ENCODE results near the gene FAM8A1. TPM values are rescaled to one million over a fixed set of nuclear protein-coding genes. Genes with fewer than 3 reads are reported as not detected.

FAM8A1 gene
- total and polyA plus RNA-seq, 7 donors, result 10.2 to 47.2 (median 17.4) TPM

GRCh38 chr6:17656092-17656491 lies 56.0 kb downstream of the FAM8A1 start:
- Histone ChIP-seq H3K9me3 (no peaks in the 10 kb centered on the region), H3K4me1 (no peaks in the 10 kb centered on the region), H3K27me3 (ENCODE audit: insufficient read depth in 3 of 3, low read length in 2 of 3) (no peaks in the 10 kb centered on the region), H3K36me3 (ENCODE audit: insufficient read depth in 1 of 2, low read depth in 1 of 2) (peaks cover 5 to 81% of the 10 kb centered on the region in 2 donors), H3K4me3 (no peak overlapping the region), H3K27ac (no peak overlapping the region)
- no peak for TF ChIP-seq CTCF (IDR thresholded peaks at IDR 0.05)
- 94 to 100% (median 98%) methylated on average over 1 of the region's 1 CpG for WGBS, 3 donors
- peak in 1 of 4 donors; percentile 45 for ATAC-seq
- intact Hi-C loops (cut with DNase I), result loop anchor here in 1 of 2 donors (5.0 kb wide), 1 partner anchor 46 kb away; no protein-coding TSS in a partner anchor
- DNase-seq, result no peak

GRCh38 chr6:17656644-17657043 lies 56.5 kb downstream of the FAM8A1 start:
- DNase-seq (no peak), ATAC-seq (peak in 1 of 4 donors; percentile 12)
- Histone ChIP-seq H3K4me1 (no peaks in the 10 kb centered on the region), H3K4me3 (no peak overlapping the region), H3K36me3 (ENCODE audit: insufficient read depth in 1 of 2, low read depth in 1 of 2) (peaks cover 7 to 83% of the 10 kb centered on the region in 2 donors), H3K27me3 (ENCODE audit: insufficient read depth in 3 of 3, low read length in 2 of 3) (no peaks in the 10 kb centered on the region), H3K27ac (no peak overlapping the region), H3K9me3 (no peaks in the 10 kb centered on the region)
- WGBS, 3 donors, result 57 to 60% (median 59%) methylated on average over 3 of the region's 3 CpGs
- intact Hi-C loops (cut with DNase I), result loop anchor here in 1 of 2 donors (5.0 kb wide), 1 partner anchor 46 kb away; no protein-coding TSS in a partner anchor
- TF ChIP-seq CTCF (IDR thresholded peaks at IDR 0.05), result no peak

Other genes with a start within 250 kb of the FAM8A1 start
- 100 to 1,000 TPM; 344 to 452 (median 385) TPM for gene CAP2, start 206.7 kb upstream of the FAM8A1 start, total RNA-seq
- 100 to 1,000 TPM; 176 to 211 (median 202) TPM for gene CAP2, start 206.7 kb upstream of the FAM8A1 start, polyA plus RNA-seq
- 10 to 100 TPM; 27.6 to 62.1 (median 39.1) TPM for gene NUP153, start 106.6 kb downstream of the FAM8A1 start, total RNA-seq
- 10 to 100 TPM; 12.4 to 32.7 (median 12.7) TPM for gene NUP153, start 106.6 kb downstream of the FAM8A1 start, polyA plus RNA-seq

Measured in psoas muscle (tissue), 8 donors.